Spleen (tissue), 7 donors: ENCODE data around the gene OPRPN.

Source experiments
- POLR2AphosphoS5 ChIP-seq, 3 donors: sonication (generic); formaldehyde crosslinking; IDR thresholded peaks; one replicate each; pipeline ENCODE4 v1.5.1; 2017; ENCODE audit warnings: antibody characterized with exemption in 3 of 3
- TF ChIP-seq, protein P1 (sequence below), 11 experiments: fragments of 200-600 bp in 7 of 11; fragments of 450-650 bp in 4 of 11; sonication (generic) in 4 of 11; IDR thresholded peaks in 8 of 11; conservative IDR thresholded peaks in 3 of 11; 1 replicate in 7 of 11; 2 replicates in 4 of 11; pipeline versions ENCODE4 v1.4.0 to v1.8.0; 2016 to 2021; ENCODE audit warnings: antibody characterized with exemption in 11 of 11, inconsistent platforms in 4 of 11, mild to moderate bottlenecking in 1 of 11
- donor health status: DM: no; HTN: no; CAD: no; lungs with moderate emphysema.
- donor health status: DM: no; HTN: no; CAD: no.
- donor health status: DM: no; HTN: no; CAD: no.

DNA sequence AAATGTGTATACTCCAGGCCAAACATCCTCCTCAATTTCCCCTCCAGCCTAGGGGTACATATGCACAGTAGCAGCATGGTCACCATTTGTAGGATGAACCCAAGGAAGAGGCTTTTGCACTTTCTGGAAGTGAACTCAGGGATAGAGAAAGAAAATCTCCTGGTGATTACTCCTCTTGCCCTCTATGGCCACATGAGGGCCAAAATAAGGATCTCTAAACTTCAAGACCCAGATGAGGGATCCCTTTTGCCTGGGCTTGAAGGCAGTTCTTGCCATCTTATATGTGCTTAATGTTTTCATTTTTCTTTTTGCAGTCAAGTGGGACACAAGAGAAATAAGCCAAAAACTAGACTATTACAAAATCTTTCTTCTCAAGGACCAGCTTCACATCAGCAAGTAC is 44.7 kb downstream of the OPRPN start:
- TF ChIP-seq POLR2AphosphoS5 (IDR thresholded peaks at IDR 0.05) = no peak
- TF ChIP-seq, protein P1, sequence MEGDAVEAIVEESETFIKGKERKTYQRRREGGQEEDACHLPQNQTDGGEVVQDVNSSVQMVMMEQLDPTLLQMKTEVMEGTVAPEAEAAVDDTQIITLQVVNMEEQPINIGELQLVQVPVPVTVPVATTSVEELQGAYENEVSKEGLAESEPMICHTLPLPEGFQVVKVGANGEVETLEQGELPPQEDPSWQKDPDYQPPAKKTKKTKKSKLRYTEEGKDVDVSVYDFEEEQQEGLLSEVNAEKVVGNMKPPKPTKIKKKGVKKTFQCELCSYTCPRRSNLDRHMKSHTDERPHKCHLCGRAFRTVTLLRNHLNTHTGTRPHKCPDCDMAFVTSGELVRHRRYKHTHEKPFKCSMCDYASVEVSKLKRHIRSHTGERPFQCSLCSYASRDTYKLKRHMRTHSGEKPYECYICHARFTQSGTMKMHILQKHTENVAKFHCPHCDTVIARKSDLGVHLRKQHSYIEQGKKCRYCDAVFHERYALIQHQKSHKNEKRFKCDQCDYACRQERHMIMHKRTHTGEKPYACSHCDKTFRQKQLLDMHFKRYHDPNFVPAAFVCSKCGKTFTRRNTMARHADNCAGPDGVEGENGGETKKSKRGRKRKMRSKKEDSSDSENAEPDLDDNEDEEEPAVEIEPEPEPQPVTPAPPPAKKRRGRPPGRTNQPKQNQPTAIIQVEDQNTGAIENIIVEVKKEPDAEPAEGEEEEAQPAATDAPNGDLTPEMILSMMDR (IDR thresholded peaks at IDR 0.05 in 8 of 11, conservative IDR thresholded peaks at IDR 0.05 in 3 of 11) = no peak
